Measurements from ENCODE around the gene GRK5. TPM values are rescaled to one million over a fixed set of nuclear protein-coding genes. Genes with fewer than 3 reads are reported as not detected.

Gene GRK5
- total and polyA plus RNA-seq, 8 donors = 10.9 to 95.9 (median 34.0) TPM

GRCh38 chr10:119375574-119376272 is 168.4 kb downstream of the GRK5 start:
- Histone ChIP-seq H3K27me3 (no peaks in the 10 kb centered on the region), H3K27ac (peak overlapping the region in 3 of 5 donors; percentile 25 to 73 (median 54)), H3K9me3 (no peaks in the 10 kb centered on the region), H3K36me3 (peaks cover 0 to 10% (median 5%) of the 10 kb centered on the region in 4 donors), H3K4me3 (no peak overlapping the region), H3K4me1 (peaks cover 8 to 39% (median 31%) of the 10 kb centered on the region in 4 donors)
- peak in 1 of 3 donors; percentile 40 for TF ChIP-seq POLR2AphosphoS5 (IDR thresholded peaks at IDR 0.05)
- TF ChIP-seq CTCF (IDR thresholded peaks at IDR 0.05) = no peak
- no peak for TF ChIP-seq POLR2A (IDR thresholded peaks at IDR 0.05)
- TF ChIP-seq EP300 (IDR thresholded peaks at IDR 0.05) = no peak
- peak; percentile 38 to 65 for DNase-seq
- 48 to 77% (median 50%) methylated on average over 7 of the region's 7 CpGs for WGBS, 5 donors
- intact Hi-C loops (cut with DNase I; ENCODE audit: low total_unique reads) = no loop called here

- Histone ChIP-seq H3K4me3 (no peak overlapping the region), H3K9me3 (no peaks in the 10 kb centered on the region), H3K27me3 (no peaks in the 10 kb centered on the region), H3K36me3 (peaks cover 0 to 26% (median 22%) of the 10 kb centered on the region in 4 donors), H3K4me1 (peaks cover 8 to 27% (median 20%) of the 10 kb centered on the region in 4 donors), H3K27ac (peak overlapping the region in 1 of 5 donors; percentile 73)
- intact Hi-C loops (cut with DNase I; ENCODE audit: low total_unique reads) = no loop called here
- no peak for TF ChIP-seq POLR2AphosphoS5 (IDR thresholded peaks at IDR 0.05)
- TF ChIP-seq CTCF (IDR thresholded peaks at IDR 0.05) = no peak
- no peak for TF ChIP-seq EP300 (IDR thresholded peaks at IDR 0.05)
- no peak for TF ChIP-seq POLR2A (IDR thresholded peaks at IDR 0.05)
- DNase-seq = no peak
- 58 to 72% (median 61%) methylated on average over 4 of the region's 4 CpGs for WGBS, 5 donors
These were observed 170.1 kb downstream of the GRK5 start for GRCh38 chr10:119377451-119377957.

GRCh38 chr10:119377958-119378736 is 170.8 kb downstream of the GRK5 start:
- Histone ChIP-seq H3K4me3 (no peak overlapping the region), H3K27ac (peak overlapping the region in 2 of 5 donors; percentile 18 to 31), H3K27me3 (no peaks in the 10 kb centered on the region), H3K9me3 (no peaks in the 10 kb centered on the region), H3K4me1 (peaks cover 8 to 27% (median 20%) of the 10 kb centered on the region in 4 donors), H3K36me3 (peaks cover 0 to 33% (median 28%) of the 10 kb centered on the region in 4 donors)
- no peak for TF ChIP-seq POLR2A (IDR thresholded peaks at IDR 0.05)
- no peak for TF ChIP-seq EP300 (IDR thresholded peaks at IDR 0.05)
- no peak for TF ChIP-seq POLR2AphosphoS5 (IDR thresholded peaks at IDR 0.05)
- no peak for TF ChIP-seq CTCF (IDR thresholded peaks at IDR 0.05)
- intact Hi-C loops (cut with DNase I; ENCODE audit: low total_unique reads) = no loop called here
- DNase-seq = no peak
- WGBS, 5 donors = 80 to 86% (median 84%) methylated on average over 27 to 29 of the region's 29 CpGs

GRCh38 chr10:119378737-119379067 is 171.3 kb downstream of the GRK5 start:
- Histone ChIP-seq H3K4me1 (peaks cover 8 to 27% (median 20%) of the 10 kb centered on the region in 4 donors), H3K36me3 (peaks cover 0 to 38% (median 32%) of the 10 kb centered on the region in 4 donors), H3K4me3 (no peak overlapping the region), H3K27me3 (no peaks in the 10 kb centered on the region), H3K27ac (peak overlapping the region in 1 of 5 donors; percentile 18), H3K9me3 (no peaks in the 10 kb centered on the region)
- TF ChIP-seq EP300 (IDR thresholded peaks at IDR 0.05) (no peak), CTCF (IDR thresholded peaks at IDR 0.05) (no peak), POLR2A (IDR thresholded peaks at IDR 0.05) (no peak), POLR2AphosphoS5 (IDR thresholded peaks at IDR 0.05) (no peak)
- intact Hi-C loops (cut with DNase I; ENCODE audit: low total_unique reads) = no loop called here
- DNase-seq = no peak
- 83 to 95% (median 94%) methylated on average over 6 to 8 of the region's 8 CpGs for WGBS, 5 donors
